ENCODE data around the gene LCN10. TPM values are rescaled to one million over a fixed set of nuclear protein-coding genes. Genes with fewer than 3 reads are reported as not detected.

The LCN10 gene
- total and polyA plus RNA-seq, 5 experiments from 2014 or later, result 0.60 to 11.1 (median 6.6) TPM

GRCh38 chr9:136700304-136700703, 42.4 kb downstream of the LCN10 start:
- Mint-ChIP-seq H3K27me3 (peaks cover 0 to 7% (median 0%) of the 10 kb centered on the region in 5 donors), H3K27ac (peak overlapping the region in 7 of 10 donors; percentile 18 to 96 (median 88)), H3K4me3 (peak overlapping the region in 4 of 10 donors; percentile 14 to 87 (median 80)), H3K9me3 (no peaks in the 10 kb centered on the region), H3K4me1 (peaks cover 14 to 42% (median 39%) of the 10 kb centered on the region in 4 donors), H3K36me3 (no peaks in the 10 kb centered on the region)
- ATAC-seq (no peak), DNase-seq (no peak)
- POLR2A ChIA-PET, result interaction anchor here (0.7 to 2.7 kb wide), 3 partner anchors 14 to 397 kb away, joined by 4 to 19 read pairs (median 4); no protein-coding TSS in a partner anchor

GRCh38 chr9:136698635-136699246, 44.0 kb downstream of the LCN10 start:
- Mint-ChIP-seq H3K27ac (peak overlapping the region in 1 of 10 donors; percentile 59), H3K9me3 (no peaks in the 10 kb centered on the region), H3K4me1 (peaks cover 14 to 45% (median 39%) of the 10 kb centered on the region in 4 donors), H3K27me3 (peaks cover 0 to 7% (median 0%) of the 10 kb centered on the region in 5 donors), H3K36me3 (no peaks in the 10 kb centered on the region), H3K4me3 (peak overlapping the region in 2 of 10 donors; percentile 31 to 55)
- no peak for ATAC-seq
- no peak for DNase-seq
- POLR2A ChIA-PET, result interaction anchor here (0.6 to 1.1 kb wide), 3 partner anchors 29 to 65 kb away, joined by 3 to 4 read pairs (median 4); no protein-coding TSS in a partner anchor

DNA sequence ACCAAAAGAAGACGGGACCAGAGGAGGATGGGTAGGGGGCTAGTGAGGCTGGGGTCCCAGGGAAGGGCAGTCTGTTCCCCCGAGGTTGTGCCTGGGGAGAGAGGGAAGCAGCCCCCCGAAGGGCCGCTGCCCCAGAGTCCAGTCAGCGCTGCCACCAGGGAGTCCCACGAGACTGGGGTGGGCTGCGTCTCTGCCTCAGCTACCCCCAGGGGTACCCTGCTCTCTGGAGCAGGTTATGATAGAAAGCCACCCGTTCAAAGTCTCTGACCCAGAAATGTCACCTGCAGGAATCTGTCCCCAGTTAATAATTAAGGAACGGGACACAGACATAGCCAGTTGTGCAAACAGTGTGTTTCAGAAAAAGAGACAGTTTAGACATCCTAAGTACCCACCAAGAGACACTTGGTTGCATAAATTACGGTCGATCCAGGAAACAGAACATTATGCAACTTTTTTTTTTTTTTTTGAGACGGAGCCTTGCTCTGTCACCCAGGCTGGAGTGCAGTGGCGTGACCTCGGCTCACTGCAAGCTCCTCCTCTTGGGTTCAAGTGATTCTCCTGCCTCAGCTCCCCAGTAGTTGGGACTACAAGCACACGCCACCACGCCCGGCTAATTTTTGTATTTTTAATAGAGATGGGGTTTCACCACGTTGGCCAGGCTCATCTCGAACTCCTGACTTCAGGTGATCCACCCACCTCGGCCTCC, 44.8 kb downstream of the LCN10 start:
- Mint-ChIP-seq H3K27me3 (peaks cover 0 to 10% (median 0%) of the 10 kb centered on the region in 5 donors), H3K9me3 (no peaks in the 10 kb centered on the region), H3K4me1 (peaks cover 14 to 45% (median 35%) of the 10 kb centered on the region in 4 donors), H3K27ac (no peak overlapping the region), H3K4me3 (peak overlapping the region in 2 of 10 donors; percentile 33 to 54), H3K36me3 (no peaks in the 10 kb centered on the region)
- DNase-seq (no peak), ATAC-seq (no peak)
- POLR2A ChIA-PET, result interaction anchor here (0.7 to 1.9 kb wide), 2 partner anchors 30 to 31 kb away, joined by 3 to 5 read pairs; no protein-coding TSS in a partner anchor

DNA sequence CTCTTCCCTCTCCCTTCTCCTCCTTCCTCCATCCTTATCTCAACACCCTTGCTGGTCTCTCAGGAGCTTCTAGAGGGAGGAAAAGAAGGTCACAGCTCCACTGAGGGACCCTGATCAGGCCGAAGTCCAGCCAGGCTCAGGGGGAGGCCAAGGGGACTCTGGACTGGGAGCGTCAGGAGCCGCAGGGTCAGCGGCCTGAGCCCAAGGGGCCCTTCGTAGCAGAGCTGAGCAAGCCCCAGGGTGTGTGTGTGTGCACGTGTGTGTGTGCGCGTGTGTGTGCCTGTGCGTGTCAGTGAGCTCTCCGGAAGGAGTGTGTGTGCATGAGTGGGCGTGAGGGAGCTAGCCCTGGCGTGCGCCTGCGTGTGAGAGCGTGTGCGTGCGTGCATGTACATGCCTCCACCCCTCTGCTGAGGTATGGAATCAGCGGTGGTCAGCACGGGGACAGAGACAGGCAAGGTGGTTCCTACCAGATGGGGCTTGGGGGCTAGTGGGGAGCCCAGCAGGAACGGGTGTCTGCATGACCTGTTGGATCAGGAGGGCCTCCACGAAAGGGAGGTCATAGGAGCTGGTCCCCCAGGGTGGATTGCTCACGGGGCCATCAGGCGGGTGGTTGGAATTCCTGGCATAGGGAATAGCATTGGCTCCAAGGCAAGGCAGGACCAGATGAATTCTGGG, 45.5 kb downstream of the LCN10 start:
- POLR2A ChIA-PET, result interaction anchor here (0.5 to 1.9 kb wide), 2 partner anchors 30 to 355 kb away, joined by 3 to 5 read pairs; no protein-coding TSS in a partner anchor
- ATAC-seq (no peak), DNase-seq (no peak)
- Mint-ChIP-seq H3K4me1 (peaks cover 14 to 45% (median 34%) of the 10 kb centered on the region in 4 donors), H3K9me3 (no peaks in the 10 kb centered on the region), H3K27me3 (peaks cover 0 to 10% (median 0%) of the 10 kb centered on the region in 5 donors), H3K27ac (peak overlapping the region in 2 of 10 donors; percentile 77 to 78), H3K4me3 (peak overlapping the region in 3 of 10 donors; percentile 28 to 60 (median 54)), H3K36me3 (no peaks in the 10 kb centered on the region)

GRCh38 chr9:136696502-136696901, 46.2 kb downstream of the LCN10 start:
- Mint-ChIP-seq H3K27ac (no peak overlapping the region), H3K4me1 (peaks cover 12 to 40% (median 30%) of the 10 kb centered on the region in 4 donors), H3K4me3 (peak overlapping the region in 2 of 10 donors; percentile 65 to 68), H3K27me3 (peaks cover 0 to 10% (median 0%) of the 10 kb centered on the region in 5 donors), H3K9me3 (no peaks in the 10 kb centered on the region), H3K36me3 (no peaks in the 10 kb centered on the region)
- ATAC-seq (no peak), DNase-seq (no peak)
- POLR2A ChIA-PET, result interaction anchor here (1.4 to 1.9 kb wide), 2 partner anchors 25 to 31 kb away, joined by 3 to 5 read pairs; no protein-coding TSS in a partner anchor

DNA sequence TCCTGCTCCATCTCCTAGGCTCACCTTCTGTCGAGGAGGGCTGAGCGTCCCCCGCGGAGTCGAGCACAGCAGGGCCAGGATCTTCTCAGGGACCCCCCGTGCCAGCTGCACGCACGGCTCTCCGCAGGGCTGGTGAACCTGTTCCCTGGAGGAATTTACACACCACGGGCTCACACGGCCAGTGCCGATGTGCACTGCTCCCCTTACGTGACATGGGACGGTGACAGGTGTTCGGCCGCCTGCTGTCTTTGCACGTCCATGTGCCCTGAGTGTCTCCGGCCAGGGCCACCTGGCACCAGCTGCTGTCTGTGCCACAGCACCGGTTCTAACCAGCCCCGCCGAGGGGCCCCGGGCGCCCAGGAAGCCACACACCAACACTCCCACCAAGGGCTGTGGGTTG, 46.8 kb downstream of the LCN10 start:
- Mint-ChIP-seq H3K4me1 (peaks cover 7 to 35% (median 25%) of the 10 kb centered on the region in 4 donors), H3K36me3 (no peaks in the 10 kb centered on the region), H3K27ac (peak overlapping the region in 1 of 10 donors; percentile 20), H3K27me3 (peaks cover 0 to 10% (median 0%) of the 10 kb centered on the region in 5 donors), H3K9me3 (no peaks in the 10 kb centered on the region), H3K4me3 (peak overlapping the region in 3 of 10 donors; percentile 54 to 68 (median 65))
- DNase-seq (peak in 2 of 10 donors; percentile 23 to 43), ATAC-seq (no peak)
- POLR2A ChIA-PET, result interaction anchor here (1.4 kb wide), 1 partner anchor 26 kb away, joined by 3 read pairs; no protein-coding TSS in a partner anchor

- Mint-ChIP-seq H3K36me3 (no peaks in the 10 kb centered on the region), H3K4me1 (peaks cover 5 to 31% (median 20%) of the 10 kb centered on the region in 4 donors), H3K27ac (peak overlapping the region in 1 of 10 donors; percentile 6), H3K27me3 (peaks cover 0 to 9% (median 0%) of the 10 kb centered on the region in 5 donors), H3K4me3 (peak overlapping the region in 1 of 10 donors; percentile 65), H3K9me3 (no peaks in the 10 kb centered on the region)
- ATAC-seq, result no peak
- no peak for DNase-seq
- POLR2A ChIA-PET, result interaction anchor here (1.4 kb wide), 1 partner anchor 26 kb away, joined by 3 read pairs; no protein-coding TSS in a partner anchor
Measured at GRCh38 chr9:136695435-136695895, 47.3 kb downstream of the LCN10 start.

GRCh38 chr9:136694872-136695247, 47.9 kb downstream of the LCN10 start:
- H3K4me3 Mint-ChIP-seq, result no peak overlapping the region
- H3K4me1 Mint-ChIP-seq, result peaks cover 3 to 26% (median 16%) of the 10 kb centered on the region in 4 donors
- DNase-seq, result no peak
- peaks cover 0 to 9% (median 0%) of the 10 kb centered on the region in 5 donors for H3K27me3 Mint-ChIP-seq
- no peaks in the 10 kb centered on the region for H3K9me3 Mint-ChIP-seq
- POLR2A ChIA-PET, result no interaction called here
- no peaks in the 10 kb centered on the region for H3K36me3 Mint-ChIP-seq
- ATAC-seq, result no peak
- H3K27ac Mint-ChIP-seq, result peak overlapping the region in 1 of 10 donors; percentile 29

GRCh38 chr9:136694163-136694871, 48.4 kb downstream of the LCN10 start:
- DNase-seq (no peak), ATAC-seq (peak in 1 of 2 donors; percentile 39)
- peaks cover 0 to 9% (median 0%) of the 10 kb centered on the region in 5 donors for H3K27me3 Mint-ChIP-seq
- H3K4me3 Mint-ChIP-seq, result no peak overlapping the region
- no peaks in the 10 kb centered on the region for H3K9me3 Mint-ChIP-seq
- no peaks in the 10 kb centered on the region for H3K36me3 Mint-ChIP-seq
- H3K4me1 Mint-ChIP-seq, result peaks cover 3 to 26% (median 16%) of the 10 kb centered on the region in 4 donors
- no peak overlapping the region for H3K27ac Mint-ChIP-seq
- POLR2A ChIA-PET, result no interaction called here

DNA sequence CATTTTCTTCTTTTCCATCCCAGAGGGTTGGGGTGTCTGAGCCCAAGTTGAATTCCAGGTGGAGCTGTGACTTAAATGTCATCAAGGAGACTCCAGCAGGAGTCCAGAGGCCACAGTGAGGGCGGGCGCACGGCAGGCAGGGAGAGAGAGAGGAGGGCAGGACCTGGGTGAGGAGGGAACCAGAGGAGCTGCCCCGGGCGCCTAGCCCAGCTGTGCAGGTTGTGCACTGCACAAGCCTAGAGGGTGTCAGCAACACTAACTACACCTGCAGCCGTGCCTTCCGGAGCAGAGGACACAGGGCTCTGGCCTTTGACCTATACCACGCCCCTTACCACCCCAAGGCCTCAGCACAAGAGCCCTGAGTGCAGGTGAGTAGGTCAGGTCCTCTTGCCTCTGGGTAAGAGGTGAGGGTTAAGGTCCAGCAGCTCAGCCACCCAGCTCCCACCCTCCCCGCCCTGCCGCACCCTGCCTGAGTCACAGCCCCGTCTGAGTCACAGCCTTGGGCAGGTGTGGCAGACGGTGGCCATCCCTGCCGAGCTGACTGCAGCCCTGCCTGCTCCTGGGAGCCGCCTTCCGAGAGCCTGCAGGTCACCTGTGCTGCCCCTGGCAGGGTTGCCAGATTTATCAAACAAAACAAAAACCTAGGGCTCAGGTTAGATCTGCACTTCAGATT, 49.1 kb downstream of the LCN10 start:
- Mint-ChIP-seq H3K4me3 (no peak overlapping the region), H3K9me3 (no peaks in the 10 kb centered on the region), H3K27ac (no peak overlapping the region), H3K4me1 (peaks cover 3 to 26% (median 15%) of the 10 kb centered on the region in 4 donors), H3K36me3 (no peaks in the 10 kb centered on the region), H3K27me3 (peaks cover 0 to 9% (median 0%) of the 10 kb centered on the region in 5 donors)
- POLR2A ChIA-PET, result no interaction called here
- ATAC-seq (no peak), DNase-seq (no peak)

GRCh38 chr9:136693135-136693489, 49.6 kb downstream of the LCN10 start:
- Mint-ChIP-seq H3K27me3 (peaks cover 0 to 9% (median 0%) of the 10 kb centered on the region in 5 donors), H3K4me1 (peaks cover 3 to 26% (median 16%) of the 10 kb centered on the region in 4 donors), H3K36me3 (no peaks in the 10 kb centered on the region), H3K9me3 (no peaks in the 10 kb centered on the region), H3K27ac (no peak overlapping the region), H3K4me3 (no peak overlapping the region)
- no peak for ATAC-seq
- POLR2A ChIA-PET, result no interaction called here
- DNase-seq, result no peak

All from naive thymus-derived CD8-positive, alpha-beta T cell (primary cell).